Right hindlimb (tissue), 1 donor: ENCODE measurements around the gene PNCK.
A peak's percentile ranks its signal among the peaks of the same experiment; 100 is the strongest.

Experiments used
- DNase-seq: peaks from one replicate; pipeline ENCODE4 v3.0.0-alpha.2; 2018

Gene PNCK

GRCh38 chrX:153640736-153641575 lies 32.7 kb downstream of the PNCK start:
- no peak for DNase-seq

GRCh38 chrX:153640045-153640686 lies 33.4 kb downstream of the PNCK start:
- DNase-seq = no peak

GRCh38 chrX:153639177-153640044 lies 34.2 kb downstream of the PNCK start:
- DNase-seq = no peak

GRCh38 chrX:153638436-153639176 lies 35.0 kb downstream of the PNCK start:
- no peak for DNase-seq

GRCh38 chrX:153638041-153638371 lies 35.6 kb downstream of the PNCK start:
- no peak for DNase-seq

- DNase-seq = no peak
These were observed 36.2 kb downstream of the PNCK start for GRCh38 chrX:153637121-153638040.

- no peak for DNase-seq
These were observed 36.9 kb downstream of the PNCK start for GRCh38 chrX:153636716-153637115.

- DNase-seq = no peak
These were observed 37.6 kb downstream of the PNCK start for GRCh38 chrX:153635788-153636668.

GRCh38 chrX:153635388-153635787 lies 38.2 kb downstream of the PNCK start:
- no peak for DNase-seq

GRCh38 chrX:153634832-153635231 lies 38.8 kb downstream of the PNCK start:
- DNase-seq = peak; percentile 64

- DNase-seq = no peak
These were observed 39.4 kb downstream of the PNCK start for GRCh38 chrX:153634236-153634635.

- DNase-seq = no peak
These were observed 39.9 kb downstream of the PNCK start for GRCh38 chrX:153633607-153634180.

GRCh38 chrX:153633048-153633447 lies 40.6 kb downstream of the PNCK start:
- DNase-seq = no peak

GRCh38 chrX:153632595-153632946 lies 41.0 kb downstream of the PNCK start:
- DNase-seq = no peak

GRCh38 chrX:153631907-153632594 lies 41.6 kb downstream of the PNCK start:
- DNase-seq = no peak

- DNase-seq = no peak
These were observed 42.3 kb downstream of the PNCK start for GRCh38 chrX:153631346-153631745.

- DNase-seq = no peak
These were observed 44.9 kb downstream of the PNCK start for GRCh38 chrX:153628665-153629064.

GRCh38 chrX:153628129-153628528 lies 45.5 kb downstream of the PNCK start:
- DNase-seq = no peak

GRCh38 chrX:153627675-153628111 lies 45.9 kb downstream of the PNCK start:
- DNase-seq = no peak
